ENCODE results near the gene ZFP36L2.

DNA sequence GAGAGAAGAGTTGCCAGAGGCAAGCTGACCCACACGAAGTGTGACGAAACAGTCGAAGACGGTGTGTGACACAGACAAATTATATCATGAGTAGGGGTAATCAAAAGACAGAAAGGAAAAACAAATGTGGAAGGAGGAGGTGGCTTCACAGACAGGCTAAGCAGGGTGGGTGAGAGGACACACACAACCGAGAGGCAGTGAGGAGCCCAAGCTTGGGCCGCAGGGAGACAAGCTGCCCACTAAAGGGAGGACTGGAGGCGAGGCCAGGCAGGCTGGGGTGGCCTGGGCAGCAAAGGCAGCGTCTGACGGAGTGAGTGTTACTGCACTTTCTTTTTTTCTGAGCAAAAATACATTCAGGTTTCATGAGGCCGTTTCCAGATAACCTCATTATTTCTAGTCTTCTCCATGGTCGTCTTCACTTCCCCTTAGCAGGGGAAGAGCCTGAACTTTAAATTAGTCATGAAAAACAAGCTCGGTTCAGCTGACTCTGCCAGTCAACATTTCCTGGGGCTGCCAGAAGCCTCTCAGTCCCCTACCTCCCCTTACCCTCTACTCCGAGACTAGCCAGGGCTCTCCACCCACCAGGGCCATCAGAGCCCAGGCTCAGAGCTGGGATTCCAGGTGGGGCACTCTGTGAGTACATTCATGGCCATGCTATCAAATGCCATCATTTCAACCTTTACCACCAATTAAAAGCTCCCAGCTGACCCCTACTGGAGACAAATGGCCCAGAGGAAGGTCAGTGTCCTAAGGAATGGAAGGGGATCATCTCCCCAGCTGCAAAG lies 13.8 kb upstream of the ZFP36L2 start:
- TF ChIP-seq, protein P1, sequence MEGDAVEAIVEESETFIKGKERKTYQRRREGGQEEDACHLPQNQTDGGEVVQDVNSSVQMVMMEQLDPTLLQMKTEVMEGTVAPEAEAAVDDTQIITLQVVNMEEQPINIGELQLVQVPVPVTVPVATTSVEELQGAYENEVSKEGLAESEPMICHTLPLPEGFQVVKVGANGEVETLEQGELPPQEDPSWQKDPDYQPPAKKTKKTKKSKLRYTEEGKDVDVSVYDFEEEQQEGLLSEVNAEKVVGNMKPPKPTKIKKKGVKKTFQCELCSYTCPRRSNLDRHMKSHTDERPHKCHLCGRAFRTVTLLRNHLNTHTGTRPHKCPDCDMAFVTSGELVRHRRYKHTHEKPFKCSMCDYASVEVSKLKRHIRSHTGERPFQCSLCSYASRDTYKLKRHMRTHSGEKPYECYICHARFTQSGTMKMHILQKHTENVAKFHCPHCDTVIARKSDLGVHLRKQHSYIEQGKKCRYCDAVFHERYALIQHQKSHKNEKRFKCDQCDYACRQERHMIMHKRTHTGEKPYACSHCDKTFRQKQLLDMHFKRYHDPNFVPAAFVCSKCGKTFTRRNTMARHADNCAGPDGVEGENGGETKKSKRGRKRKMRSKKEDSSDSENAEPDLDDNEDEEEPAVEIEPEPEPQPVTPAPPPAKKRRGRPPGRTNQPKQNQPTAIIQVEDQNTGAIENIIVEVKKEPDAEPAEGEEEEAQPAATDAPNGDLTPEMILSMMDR (conservative IDR thresholded peaks at IDR 0.05) = peak; percentile 32; the same call in 1 of the 2 replicates
- TF ChIP-seq EZH2 (IDR thresholded peaks at IDR 0.05; ENCODE audit: low read depth) = no peak
